Measurements from ENCODE around the gene PTPRG. TPM values are rescaled to one million over a fixed set of nuclear protein-coding genes. Genes with fewer than 3 reads are reported as not detected.

Gene PTPRG
- total RNA-seq, 1 donor from 2014 or later, result 4.2 TPM

DNA sequence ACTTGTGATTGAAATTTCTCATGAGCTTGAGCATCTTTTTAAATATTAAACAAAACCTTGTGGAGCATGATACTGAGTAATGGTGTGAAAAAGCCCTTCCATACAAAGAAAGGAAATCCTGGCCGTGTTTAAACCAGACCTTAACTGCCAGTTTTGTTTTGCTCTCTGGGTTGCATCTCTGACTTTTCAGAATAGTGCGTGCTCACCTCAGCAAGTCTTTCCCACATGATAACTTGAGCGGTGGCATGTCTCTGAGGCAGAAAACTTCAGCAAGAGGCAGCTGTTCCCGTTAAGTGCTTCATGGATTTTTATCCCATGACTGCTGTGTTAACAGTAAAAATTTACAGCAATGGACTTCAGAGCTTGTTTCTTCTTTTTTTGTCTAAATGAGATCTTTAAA is 418.7 kb downstream of the PTPRG start:
- no peaks in the 10 kb centered on the region for H3K4me1 Mint-ChIP-seq
- no peak overlapping the region for H3K27ac Mint-ChIP-seq
- H3K9me3 Mint-ChIP-seq, result no peaks in the 10 kb centered on the region
- DNase-seq, result no peak
- no peaks in the 10 kb centered on the region for H3K27me3 Mint-ChIP-seq
- no peaks in the 10 kb centered on the region for H3K36me3 Mint-ChIP-seq (ENCODE audit: low read depth)
- no peak overlapping the region for H3K4me3 Mint-ChIP-seq
- intact Hi-C loops (cut with micrococcal nuclease), result no loop called here

- H3K4me3 Mint-ChIP-seq, result no peak overlapping the region
- H3K27me3 Mint-ChIP-seq, result no peaks in the 10 kb centered on the region
- DNase-seq, result no peak
- no peak overlapping the region for H3K27ac Mint-ChIP-seq
- intact Hi-C loops (cut with micrococcal nuclease), result no loop called here
- H3K36me3 Mint-ChIP-seq (ENCODE audit: low read depth), result no peaks in the 10 kb centered on the region
- H3K4me1 Mint-ChIP-seq, result no peaks in the 10 kb centered on the region
- no peaks in the 10 kb centered on the region for H3K9me3 Mint-ChIP-seq
Observed at GRCh38 chr3:61981060-61981459, 419.7 kb downstream of the PTPRG start.

DNA sequence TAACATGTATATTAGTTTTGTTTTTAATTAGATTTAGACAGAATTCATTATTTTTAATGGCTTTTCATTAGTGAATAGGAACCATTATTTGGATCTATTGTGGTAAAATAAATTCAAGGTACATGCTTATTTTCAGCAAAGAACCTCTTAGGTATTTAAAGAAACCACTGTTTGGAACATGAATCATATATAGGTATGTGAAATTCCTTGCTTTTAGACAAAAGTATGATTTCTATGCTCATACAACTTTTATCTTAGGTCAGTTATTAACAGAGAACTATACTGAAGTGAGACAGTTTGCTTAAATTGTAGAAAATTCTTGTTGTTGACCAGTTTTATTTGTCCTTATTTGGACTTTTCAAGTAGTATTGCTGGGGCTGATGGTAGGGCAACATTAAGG is 422.1 kb downstream of the PTPRG start:
- Mint-ChIP-seq H3K9me3 (no peaks in the 10 kb centered on the region), H3K27ac (no peak overlapping the region), H3K4me3 (no peak overlapping the region), H3K36me3 (ENCODE audit: low read depth) (no peaks in the 10 kb centered on the region), H3K27me3 (no peaks in the 10 kb centered on the region), H3K4me1 (no peaks in the 10 kb centered on the region)
- intact Hi-C loops (cut with micrococcal nuclease), result no loop called here
- DNase-seq, result no peak

DNA sequence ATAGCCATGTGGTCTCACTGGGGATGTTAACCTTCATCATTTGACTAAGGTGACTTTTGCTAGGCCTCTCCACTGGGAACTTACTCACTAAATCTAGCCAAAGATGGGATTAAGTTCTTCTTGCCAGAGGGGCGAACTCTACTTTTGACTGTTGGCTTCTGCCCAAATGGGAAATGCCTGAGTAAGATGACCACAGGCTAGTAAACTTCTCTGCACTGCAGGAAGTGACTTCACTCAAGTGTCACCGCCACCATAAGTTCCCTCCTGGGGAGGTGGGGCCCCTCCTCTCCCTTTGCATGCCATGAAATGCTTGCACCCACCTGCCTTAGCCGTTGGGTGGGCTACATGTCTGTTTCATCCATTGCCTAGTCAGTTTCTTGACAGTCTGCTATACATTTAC is 423.6 kb downstream of the PTPRG start:
- Mint-ChIP-seq H3K36me3 (ENCODE audit: low read depth) (no peaks in the 10 kb centered on the region), H3K4me3 (no peak overlapping the region), H3K27ac (no peak overlapping the region), H3K9me3 (no peaks in the 10 kb centered on the region), H3K27me3 (no peaks in the 10 kb centered on the region), H3K4me1 (no peaks in the 10 kb centered on the region)
- intact Hi-C loops (cut with micrococcal nuclease), result no loop called here
- no peak for DNase-seq

DNA sequence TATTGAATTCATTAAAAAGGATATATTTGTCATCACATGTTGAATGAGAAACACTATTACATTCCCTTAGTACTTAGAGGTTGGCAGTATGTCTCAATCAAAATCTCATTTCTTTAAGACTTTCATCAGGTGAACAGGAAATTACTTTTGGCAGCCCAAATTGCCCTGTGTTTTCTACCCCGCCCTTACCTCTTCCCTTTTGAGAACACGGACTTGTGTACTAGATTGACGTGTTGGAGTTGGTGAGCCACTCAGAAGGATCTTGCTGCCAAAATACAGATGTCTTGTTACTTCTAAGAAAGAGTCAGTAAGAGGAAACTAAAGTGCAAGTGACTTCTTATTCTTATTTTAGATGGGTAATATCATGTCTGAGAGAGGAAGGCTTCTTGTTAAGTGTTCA is 425.1 kb downstream of the PTPRG start:
- Mint-ChIP-seq H3K36me3 (ENCODE audit: low read depth) (no peaks in the 10 kb centered on the region), H3K4me3 (no peak overlapping the region), H3K27me3 (no peaks in the 10 kb centered on the region), H3K4me1 (no peaks in the 10 kb centered on the region), H3K27ac (no peak overlapping the region), H3K9me3 (no peaks in the 10 kb centered on the region)
- no peak for DNase-seq
- intact Hi-C loops (cut with micrococcal nuclease), result no loop called here

DNA sequence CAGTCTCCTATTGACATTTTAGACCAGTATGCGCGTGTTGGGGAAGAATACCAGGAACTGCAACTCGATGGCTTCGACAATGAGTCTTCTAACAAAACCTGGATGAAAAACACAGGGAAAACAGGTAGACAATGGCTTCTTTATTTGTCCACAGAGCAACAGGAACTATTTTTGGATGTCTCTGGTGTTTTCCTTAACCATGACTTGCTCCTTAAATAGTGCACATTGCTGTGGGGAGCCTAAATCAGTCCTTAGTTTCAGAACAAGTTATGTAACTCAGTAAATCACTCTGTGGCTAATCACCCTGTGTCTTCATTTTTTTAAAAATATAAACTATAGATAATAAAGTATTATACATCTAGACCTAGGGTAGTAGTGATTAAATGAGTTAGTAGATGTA is 428.3 kb downstream of the PTPRG start:
- Mint-ChIP-seq H3K27me3 (no peaks in the 10 kb centered on the region), H3K36me3 (ENCODE audit: low read depth) (no peaks in the 10 kb centered on the region), H3K4me1 (no peaks in the 10 kb centered on the region), H3K27ac (no peak overlapping the region), H3K9me3 (no peaks in the 10 kb centered on the region), H3K4me3 (no peak overlapping the region)
- no peak for DNase-seq
- intact Hi-C loops (cut with micrococcal nuclease), result no loop called here

GRCh38 chr3:61990327-61991027 is 429.1 kb downstream of the PTPRG start:
- no peak overlapping the region for H3K27ac Mint-ChIP-seq
- no peak for DNase-seq
- no peaks in the 10 kb centered on the region for H3K27me3 Mint-ChIP-seq
- no peaks in the 10 kb centered on the region for H3K4me1 Mint-ChIP-seq
- intact Hi-C loops (cut with micrococcal nuclease), result no loop called here
- H3K9me3 Mint-ChIP-seq, result no peaks in the 10 kb centered on the region
- no peak overlapping the region for H3K4me3 Mint-ChIP-seq
- no peaks in the 10 kb centered on the region for H3K36me3 Mint-ChIP-seq (ENCODE audit: low read depth)

GRCh38 chr3:61991706-61992105 is 430.3 kb downstream of the PTPRG start:
- H3K36me3 Mint-ChIP-seq (ENCODE audit: low read depth), result no peaks in the 10 kb centered on the region
- H3K27me3 Mint-ChIP-seq, result no peaks in the 10 kb centered on the region
- H3K9me3 Mint-ChIP-seq, result no peaks in the 10 kb centered on the region
- no peaks in the 10 kb centered on the region for H3K4me1 Mint-ChIP-seq
- intact Hi-C loops (cut with micrococcal nuclease), result no loop called here
- no peak overlapping the region for H3K27ac Mint-ChIP-seq
- no peak for DNase-seq
- H3K4me3 Mint-ChIP-seq, result no peak overlapping the region

DNA sequence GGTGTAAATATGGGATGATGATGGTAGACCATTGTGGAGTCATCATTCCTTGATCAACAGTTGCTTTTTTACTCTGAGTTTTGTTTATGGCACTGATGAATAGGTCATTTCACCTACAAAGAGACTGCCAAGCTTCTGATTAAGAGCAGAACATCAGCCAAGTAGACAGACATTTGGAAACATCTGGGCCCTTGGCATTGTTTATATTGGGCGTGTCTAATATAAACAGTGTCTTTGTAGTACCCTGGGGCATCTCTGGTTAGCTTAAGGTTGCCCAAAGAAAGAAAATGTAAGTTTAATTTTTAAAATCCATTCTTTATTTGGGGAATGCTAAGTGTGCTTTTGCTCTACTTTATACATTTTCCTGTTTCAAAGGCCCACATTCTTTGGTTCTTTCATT is 435.0 kb downstream of the PTPRG start:
- Mint-ChIP-seq H3K27me3 (no peaks in the 10 kb centered on the region), H3K9me3 (no peaks in the 10 kb centered on the region), H3K36me3 (ENCODE audit: low read depth) (no peaks in the 10 kb centered on the region), H3K4me1 (no peaks in the 10 kb centered on the region), H3K4me3 (no peak overlapping the region), H3K27ac (no peak overlapping the region)
- intact Hi-C loops (cut with micrococcal nuclease), result no loop called here
- no peak for DNase-seq

GRCh38 chr3:61997101-61997500 is 435.7 kb downstream of the PTPRG start:
- no peak for DNase-seq
- H3K36me3 Mint-ChIP-seq (ENCODE audit: low read depth), result no peaks in the 10 kb centered on the region
- H3K27ac Mint-ChIP-seq, result no peak overlapping the region
- H3K27me3 Mint-ChIP-seq, result no peaks in the 10 kb centered on the region
- no peaks in the 10 kb centered on the region for H3K9me3 Mint-ChIP-seq
- intact Hi-C loops (cut with micrococcal nuclease), result no loop called here
- H3K4me1 Mint-ChIP-seq, result no peaks in the 10 kb centered on the region
- no peak overlapping the region for H3K4me3 Mint-ChIP-seq

GRCh38 chr3:62003835-62004234 is 442.5 kb downstream of the PTPRG start:
- intact Hi-C loops (cut with micrococcal nuclease), result no loop called here
- no peak overlapping the region for H3K27ac Mint-ChIP-seq
- H3K4me1 Mint-ChIP-seq, result no peaks in the 10 kb centered on the region
- H3K9me3 Mint-ChIP-seq, result no peaks in the 10 kb centered on the region
- DNase-seq, result no peak
- H3K4me3 Mint-ChIP-seq, result no peak overlapping the region
- no peaks in the 10 kb centered on the region for H3K27me3 Mint-ChIP-seq
- no peaks in the 10 kb centered on the region for H3K36me3 Mint-ChIP-seq (ENCODE audit: low read depth)

DNA sequence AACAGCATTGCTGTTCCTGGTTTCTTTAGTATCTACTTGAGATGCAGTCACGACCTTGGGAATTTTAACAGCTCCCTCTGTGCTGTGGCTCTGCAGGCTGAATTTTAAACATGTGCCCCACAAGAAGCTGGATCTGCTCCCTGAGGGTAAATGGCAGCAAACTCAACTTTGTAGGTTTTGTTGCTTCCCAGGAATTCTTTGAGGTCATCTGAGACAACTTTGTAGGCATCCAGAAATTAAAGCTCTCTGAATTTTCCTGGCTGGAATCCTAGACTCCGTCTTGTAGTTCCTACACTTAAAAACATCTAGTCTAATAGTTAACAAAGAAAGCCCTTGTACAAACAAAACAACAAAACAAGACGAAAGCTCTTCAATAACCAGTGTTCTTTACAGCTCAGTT is 445.7 kb downstream of the PTPRG start:
- Mint-ChIP-seq H3K27me3 (no peaks in the 10 kb centered on the region), H3K4me3 (no peak overlapping the region), H3K36me3 (ENCODE audit: low read depth) (no peaks in the 10 kb centered on the region), H3K4me1 (no peaks in the 10 kb centered on the region), H3K9me3 (no peaks in the 10 kb centered on the region), H3K27ac (no peak overlapping the region)
- intact Hi-C loops (cut with micrococcal nuclease), result no loop called here
- DNase-seq, result no peak

DNA sequence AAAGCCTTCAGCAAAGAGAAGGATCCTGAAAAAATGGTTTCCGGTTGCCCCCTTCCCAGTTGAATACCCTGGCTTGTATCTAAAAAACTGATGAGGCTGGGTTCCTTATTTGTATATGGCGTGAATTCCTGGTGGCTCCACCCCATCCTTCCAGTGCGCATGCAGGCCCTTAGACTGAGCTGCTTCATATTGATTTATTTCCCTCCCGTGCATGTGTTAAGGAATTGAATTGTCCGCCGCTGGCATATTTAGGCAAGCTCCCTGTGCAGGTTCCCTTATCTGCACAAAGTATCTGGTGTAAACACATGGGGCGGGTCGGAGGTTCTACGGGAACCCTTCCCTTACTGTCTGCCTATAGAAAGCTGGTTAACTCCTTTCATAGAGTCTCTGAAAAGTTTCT is 449.6 kb downstream of the PTPRG start:
- intact Hi-C loops (cut with micrococcal nuclease), result no loop called here
- no peaks in the 10 kb centered on the region for H3K27me3 Mint-ChIP-seq
- H3K4me1 Mint-ChIP-seq, result no peaks in the 10 kb centered on the region
- H3K27ac Mint-ChIP-seq, result no peak overlapping the region
- H3K4me3 Mint-ChIP-seq, result no peak overlapping the region
- H3K36me3 Mint-ChIP-seq (ENCODE audit: low read depth), result no peaks in the 10 kb centered on the region
- DNase-seq, result no peak
- H3K9me3 Mint-ChIP-seq, result no peaks in the 10 kb centered on the region

DNA sequence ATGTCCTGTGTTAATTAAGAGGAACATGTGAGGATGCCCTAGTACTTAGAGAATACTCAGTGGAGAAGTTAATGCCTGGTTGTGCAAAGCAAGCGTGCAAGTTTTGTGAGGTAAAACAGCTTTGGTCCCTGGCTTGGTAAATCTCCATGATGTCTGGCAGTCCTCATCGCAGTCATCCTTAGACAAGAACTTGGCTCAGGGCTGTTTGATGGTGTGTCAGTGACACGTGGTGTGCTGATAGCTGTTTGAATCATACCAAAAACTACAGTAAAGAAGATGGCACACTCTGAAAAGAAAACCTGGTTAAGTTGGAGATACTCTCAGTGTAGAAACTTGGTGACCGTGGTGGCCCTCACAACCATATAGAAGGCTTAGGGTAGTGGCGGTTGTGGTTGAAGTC is 450.3 kb downstream of the PTPRG start:
- no peaks in the 10 kb centered on the region for H3K27me3 Mint-ChIP-seq
- H3K27ac Mint-ChIP-seq, result no peak overlapping the region
- H3K4me3 Mint-ChIP-seq, result no peak overlapping the region
- H3K9me3 Mint-ChIP-seq, result no peaks in the 10 kb centered on the region
- no peaks in the 10 kb centered on the region for H3K36me3 Mint-ChIP-seq (ENCODE audit: low read depth)
- intact Hi-C loops (cut with micrococcal nuclease), result no loop called here
- DNase-seq, result no peak
- H3K4me1 Mint-ChIP-seq, result no peaks in the 10 kb centered on the region

- no peaks in the 10 kb centered on the region for H3K4me1 Mint-ChIP-seq
- no peaks in the 10 kb centered on the region for H3K36me3 Mint-ChIP-seq (ENCODE audit: low read depth)
- H3K27me3 Mint-ChIP-seq, result no peaks in the 10 kb centered on the region
- H3K9me3 Mint-ChIP-seq, result no peaks in the 10 kb centered on the region
- no peak overlapping the region for H3K27ac Mint-ChIP-seq
- intact Hi-C loops (cut with micrococcal nuclease), result no loop called here
- DNase-seq, result no peak
- no peak overlapping the region for H3K4me3 Mint-ChIP-seq
Observed at GRCh38 chr3:62013951-62014350, 452.6 kb downstream of the PTPRG start.

Measured in activated CD4-positive, alpha-beta T cell treated with anti-CD3 and anti-CD28 coated beads, Interleukin-2, amount 10 ng/mL, durations not matched to agents 24 days and 14 days (primary cell).